Endodermal cell (in vitro differentiated cells): Measurements from ENCODE around the gene PPP1R10. TPM values are rescaled to one million over a fixed set of nuclear protein-coding genes. Genes with fewer than 3 reads are reported as not detected.

Source experiments
- DNase-seq: peaks from one replicate; pipeline ENCODE4 v3.0.0-alpha.2; 2017
- H3K27ac ChIP-seq: 2 replicates; pipeline ENCODE4 v1.5.1; 2013; ENCODE audit warnings: mild to moderate bottlenecking, low read depth, low read length, moderate library complexity
- H3K27me3 ChIP-seq: 2 replicates; pipeline ENCODE4 v1.6.1; 2013; ENCODE audit warnings: mild to moderate bottlenecking, low read length, moderate library complexity; ENCODE audit not compliant: insufficient read depth, control insufficient read depth, poor library complexity, severe bottlenecking
- H3K36me3 ChIP-seq: 2 replicates; pipeline ENCODE4 v1.7.0; 2013; ENCODE audit warnings: mild to moderate bottlenecking, low read length, moderate library complexity; ENCODE audit not compliant: control insufficient read depth, insufficient read depth
- H3K4me1 ChIP-seq: one replicate; pipeline ENCODE4 v1.7.0; 2013; ENCODE audit warnings: low read length; ENCODE audit not compliant: control insufficient read depth, insufficient read depth
- H3K4me3 ChIP-seq: 2 replicates; pipeline ENCODE4 v1.5.1; 2013; ENCODE audit warnings: mild to moderate bottlenecking, low read length, moderate library complexity
- H3K9ac ChIP-seq: 2 replicates; pipeline ENCODE4 v1.6.1; 2013; ENCODE audit warnings: mild to moderate bottlenecking, low read length, moderate library complexity; ENCODE audit not compliant: poor library complexity, severe bottlenecking; ENCODE audit errors: extremely low read depth
- H3K9me3 ChIP-seq: 2 replicates; pipeline ENCODE4 v1.6.1; 2013; ENCODE audit warnings: mild to moderate bottlenecking, low read length, moderate library complexity; ENCODE audit not compliant: control insufficient read depth
- H3K27ac Mint-ChIP-seq: 2 replicates; pipeline ENCODE4 v1.8.0; 2020; ENCODE audit warnings: mixed read lengths
- H3K27me3 Mint-ChIP-seq: 2 replicates; pipeline ENCODE4 v1.8.0; 2021; ENCODE audit warnings: mild to moderate bottlenecking, mixed read lengths; ENCODE audit not compliant: insufficient read depth
- H3K36me3 Mint-ChIP-seq: 2 replicates; pipeline ENCODE4 v1.8.0; 2020; ENCODE audit warnings: low read depth, mixed read lengths
- H3K4me1 Mint-ChIP-seq: 2 replicates; pipeline ENCODE4 v1.8.0; 2020; ENCODE audit warnings: mixed read lengths
- H3K4me3 Mint-ChIP-seq: 2 replicates; pipeline ENCODE4 v1.8.0; 2020; ENCODE audit warnings: mild to moderate bottlenecking, moderate library complexity, mixed read lengths
- H3K9me3 Mint-ChIP-seq: 2 replicates; pipeline ENCODE4 v1.8.0; 2020; ENCODE audit warnings: mild to moderate bottlenecking, mixed read lengths
- CTCF ChIP-seq: fragments of 200-600 bp; sonication (generic); conservative IDR thresholded peaks from 2 replicates; pipeline ENCODE4 v1.5.0; 2021; ENCODE audit warnings: antibody characterized with exemption, mild to moderate bottlenecking
- WGBS, 2 experiments: methylation state at CpG; one replicate each; pipeline versions ENCODE4 v1.1.5 to v1.1.7; 2013; ENCODE audit warnings: missing lambda C conversion rate in 2 of 2, mixed read lengths in 1 of 2; ENCODE audit not compliant: insufficient coverage in 1 of 2, insufficient read length in 1 of 2; 5-methylcytosine and 5-hydroxymethylcytosine counted together
- total RNA-seq, 2 donors: library from RNA; stranded (reverse); fragmentation: NEBNext Ultra II Directional in 1 of 2; extraction: Animal tissue kit (Norgen Biotek cat#: 25700) in 1 of 2; gene quantifications; 2 replicates in 1 of 2; 3 replicates in 1 of 2; pipeline ENCODE4 v1.2.1, GENCODE V29; 2021

PPP1R10 gene
- total RNA-seq, 2 donors from 2014 or later, result 122 to 126 TPM

- H3K4me1 ChIP-seq, result peaks cover 4% of the 10 kb centered on the region
- H3K4me3 ChIP-seq, result no peak overlapping the region
- TF ChIP-seq CTCF, result no peak
- no peak overlapping the region for H3K9ac ChIP-seq
- Mint-ChIP-seq H3K4me3 (no peak overlapping the region), H3K36me3 (peaks cover 51% of the 10 kb centered on the region), H3K4me1 (peaks cover 18% of the 10 kb centered on the region), H3K27ac (no peak overlapping the region), H3K27me3 (no peaks in the 10 kb centered on the region), H3K9me3 (no peaks in the 10 kb centered on the region)
- 82 to 96% methylated on average over 2 of the region's 2 CpGs for WGBS, 2 experiments
- no peaks in the 10 kb centered on the region for H3K27me3 ChIP-seq
- DNase-seq, result no peak
- H3K9me3 ChIP-seq, result no peaks in the 10 kb centered on the region
- H3K27ac ChIP-seq, result no peak overlapping the region
- H3K36me3 ChIP-seq, result peaks cover 67% of the 10 kb centered on the region
These were observed 26.6 kb upstream of the PPP1R10 start for GRCh38 chr6:30643656-30644055.

GRCh38 chr6:30641048-30641447 lies 24.0 kb upstream of the PPP1R10 start:
- Histone ChIP-seq H3K27ac (no peak overlapping the region), H3K9ac (no peak overlapping the region), H3K4me1 (peaks cover under 1% of the 10 kb centered on the region), H3K27me3 (no peaks in the 10 kb centered on the region), H3K36me3 (peaks cover 73% of the 10 kb centered on the region), H3K4me3 (no peak overlapping the region), H3K9me3 (no peaks in the 10 kb centered on the region)
- H3K27me3 Mint-ChIP-seq, result no peaks in the 10 kb centered on the region
- no peak overlapping the region for H3K4me3 Mint-ChIP-seq
- no peak for DNase-seq
- TF ChIP-seq CTCF, result no peak
- 90 to 100% methylated on average over 1 of the region's 1 CpG for WGBS, 2 experiments
- H3K9me3 Mint-ChIP-seq, result no peaks in the 10 kb centered on the region
- H3K4me1 Mint-ChIP-seq, result peaks cover 5% of the 10 kb centered on the region
- H3K27ac Mint-ChIP-seq, result no peak overlapping the region
- peaks cover 63% of the 10 kb centered on the region for H3K36me3 Mint-ChIP-seq

GRCh38 chr6:30640481-30640880 lies 23.4 kb upstream of the PPP1R10 start:
- DNase-seq, result no peak
- Mint-ChIP-seq H3K9me3 (no peaks in the 10 kb centered on the region), H3K4me3 (no peak overlapping the region), H3K36me3 (peaks cover 65% of the 10 kb centered on the region), H3K4me1 (no peaks in the 10 kb centered on the region), H3K27ac (no peak overlapping the region), H3K27me3 (no peaks in the 10 kb centered on the region)
- H3K27me3 ChIP-seq, result no peaks in the 10 kb centered on the region
- H3K9me3 ChIP-seq, result no peaks in the 10 kb centered on the region
- no peak overlapping the region for H3K9ac ChIP-seq
- no peak overlapping the region for H3K4me3 ChIP-seq
- TF ChIP-seq CTCF, result no peak
- H3K4me1 ChIP-seq, result no peaks in the 10 kb centered on the region
- 95 to 97% methylated on average over 4 to 10 of the region's 10 CpGs for WGBS, 2 experiments
- H3K36me3 ChIP-seq, result peaks cover 73% of the 10 kb centered on the region
- H3K27ac ChIP-seq, result no peak overlapping the region
